Adipose tissue (tissue), 3 donors: ENCODE results near the gene COPS7A. TPM values are rescaled to one million over a fixed set of nuclear protein-coding genes. Genes with fewer than 3 reads are reported as not detected.

Experiments used
- H3K27ac ChIP-seq: one replicate; pipeline ENCODE4 v1.5.1; 2013; ENCODE audit warnings: low read depth, low read length
- WGBS, 3 donors: extraction: QIAGEN DNeasy Blood & Tissue Kit; methylation state at CpG; one replicate each; pipeline ENCODE4 v1.1.7; 2013; 5-methylcytosine and 5-hydroxymethylcytosine counted together
- polyA plus RNA-seq, 3 donors: library from polyadenylated mRNA; stranded (reverse); fragments of 200-250 nt; gene quantifications; one replicate each; pipeline ENCODE4 v1.2.3, GENCODE V29; 2013
- donor health status: healthy with polysubstance abuse.
- donor health status: Bipolar disorder and iron deficiency.
- donor health status: healthy.

The COPS7A gene
- polyA plus RNA-seq, 3 donors, result 33.5 to 71.9 (median 66.1) TPM

DNA sequence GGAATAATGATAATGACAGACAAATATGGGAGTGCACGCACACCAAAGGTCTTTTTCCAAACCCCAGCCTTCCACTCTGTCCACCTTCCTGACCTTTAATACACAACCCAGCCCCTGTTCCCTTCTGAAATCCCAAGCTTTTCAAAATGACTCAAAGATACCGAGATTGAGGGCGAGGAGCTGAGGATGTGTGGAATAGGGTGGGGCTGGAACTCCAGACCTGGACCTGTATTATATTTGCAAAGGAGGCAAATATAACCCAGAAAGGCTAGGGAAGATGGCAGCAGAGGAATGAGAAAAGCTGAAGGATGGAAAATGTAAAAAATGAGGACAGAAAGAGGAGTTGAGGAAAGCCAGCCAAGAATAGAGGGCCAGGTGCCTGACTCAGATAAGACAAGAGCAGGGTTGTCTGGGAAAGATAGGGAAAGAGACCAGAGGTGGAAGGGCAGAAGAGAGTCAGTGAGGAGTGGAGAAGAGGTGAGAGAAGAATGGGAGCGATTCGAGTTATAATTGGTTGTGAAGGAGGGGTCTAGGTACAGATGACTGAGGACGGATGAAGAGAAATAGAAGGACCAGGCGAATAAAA lies 41.3 kb downstream of the COPS7A start:
- peak overlapping the region; percentile 65 for H3K27ac ChIP-seq
- WGBS, 3 donors, result 34 to 36% (median 34%) methylated on average over 7 of the region's 7 CpGs

DNA sequence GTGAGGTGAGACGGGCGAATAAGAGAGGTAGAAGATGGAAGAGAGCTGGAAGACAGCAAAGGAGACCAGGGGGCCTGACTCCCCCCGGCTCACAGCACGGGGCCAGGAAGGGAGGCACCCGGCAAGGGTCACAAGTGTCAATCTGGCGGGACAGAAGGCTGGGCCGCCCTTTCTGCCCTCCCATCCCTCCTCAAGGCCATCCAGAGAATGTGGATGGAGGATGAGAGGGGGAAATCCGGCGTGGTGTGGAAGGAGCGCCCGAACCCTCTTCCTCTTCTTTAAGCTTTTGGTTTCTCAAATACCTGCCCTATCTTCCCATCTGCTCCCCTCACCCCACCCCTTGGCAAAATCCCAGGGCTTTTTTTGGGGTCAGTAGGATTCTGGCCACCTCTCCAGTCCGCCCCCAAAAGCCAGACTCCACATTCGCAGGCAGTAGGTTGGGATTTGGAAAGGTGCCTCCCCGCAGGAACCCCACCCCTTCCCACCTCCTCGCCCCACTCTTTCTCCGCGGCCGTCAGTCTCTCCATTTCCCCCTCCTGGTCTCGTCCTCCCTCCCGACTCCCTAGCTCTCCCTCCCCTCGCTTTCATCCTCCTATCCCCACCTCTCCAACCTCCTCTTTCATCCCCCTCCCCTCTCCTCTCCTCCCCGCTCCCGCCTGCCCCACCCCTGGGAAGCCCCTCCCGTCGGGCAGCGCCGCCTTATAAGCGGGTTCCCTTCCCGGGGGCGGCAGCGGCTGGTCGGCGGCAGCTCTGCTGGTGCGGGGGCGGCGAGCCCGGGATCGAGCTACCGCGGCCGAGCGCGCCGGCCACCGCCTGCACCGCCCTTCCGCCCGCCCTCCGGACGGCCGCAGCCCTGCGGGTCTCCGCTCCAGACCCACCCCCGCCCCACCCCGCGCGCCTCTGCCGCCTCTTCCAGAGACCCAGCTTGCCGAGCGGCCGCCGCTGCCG lies 42.1 kb downstream of the COPS7A start, which contains the start of gene PTMS:
Gene PTMS (plus strand): TSS at position 730 of the 948 bp plus-strand sequence. CDS start 343 bp downstream, outside the sequence.
- 3 to 4% (median 4%) methylated on average over 38 to 63 of the region's 63 CpGs for WGBS, 3 donors
- peak within 1 kb of the TSS; percentile 65 for H3K27ac ChIP-seq

DNA sequence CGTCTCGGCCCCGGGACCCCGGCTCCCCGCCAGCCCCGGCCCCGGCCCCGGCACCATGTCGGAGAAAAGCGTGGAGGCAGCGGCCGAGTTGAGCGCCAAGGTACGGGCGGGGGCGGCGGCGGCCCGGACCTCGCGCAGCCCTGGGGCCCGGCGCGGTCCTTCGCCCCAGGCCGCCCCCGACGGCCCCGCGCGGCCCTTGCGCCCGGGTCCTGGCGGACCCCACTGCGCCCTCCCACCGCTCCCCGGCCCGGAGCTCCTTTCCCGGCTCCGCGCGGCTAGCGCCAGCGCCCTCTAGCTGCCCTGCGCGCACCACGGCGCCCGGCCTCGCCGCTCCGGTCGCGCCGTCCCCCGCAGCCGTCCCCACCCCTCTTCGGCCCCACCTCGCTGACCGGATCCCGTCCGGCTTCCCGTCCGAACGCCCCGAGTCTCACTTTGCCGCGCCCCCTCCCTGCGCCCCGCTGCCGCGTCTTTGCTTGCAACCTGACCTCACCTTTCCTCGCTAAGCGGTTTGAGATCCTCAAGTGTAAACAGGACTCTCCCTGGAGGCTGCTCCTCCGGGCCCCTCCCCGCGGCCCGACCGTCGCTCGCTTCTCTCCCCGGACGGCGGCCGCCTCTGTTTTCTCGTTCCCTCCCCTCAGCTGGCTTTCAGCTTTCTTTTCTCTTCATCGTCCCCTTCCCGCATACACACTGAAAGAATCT lies 43.0 kb downstream of the COPS7A start:
- H3K27ac ChIP-seq, result peak overlapping the region; percentile 56
- WGBS, 3 donors, result 1% methylated on average over 56 to 86 of the region's 88 CpGs

- 19 to 21% (median 20%) methylated on average over 36 to 44 of the region's 44 CpGs for WGBS, 3 donors
- H3K27ac ChIP-seq, result no peak overlapping the region
Measured at GRCh38 chr12:6767353-6768319, 43.8 kb downstream of the COPS7A start.

GRCh38 chr12:6768437-6768914 lies 44.6 kb downstream of the COPS7A start:
- no peak overlapping the region for H3K27ac ChIP-seq
- WGBS, 3 donors, result 42 to 51% (median 48%) methylated on average over 6 of the region's 6 CpGs

DNA sequence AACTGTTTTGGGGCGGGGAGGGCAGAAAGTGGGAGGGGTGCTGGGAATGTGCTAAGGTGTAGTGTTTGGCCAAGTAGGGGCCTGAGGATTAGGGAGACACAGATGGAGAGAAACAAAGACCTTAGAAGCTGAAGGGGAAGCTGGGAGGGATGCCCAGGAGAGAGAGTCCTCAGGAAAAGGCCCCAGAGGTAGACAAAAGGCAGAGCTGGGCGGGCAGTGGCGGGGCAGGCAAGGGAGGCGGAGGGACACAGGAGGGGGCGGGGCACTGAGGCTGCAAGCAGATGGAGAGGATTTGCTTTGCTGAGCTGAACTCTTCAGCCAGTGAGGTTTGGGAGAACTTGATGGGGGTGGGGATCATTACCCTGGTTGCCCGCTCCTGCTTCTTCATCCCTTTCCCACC lies 45.1 kb downstream of the COPS7A start:
- H3K27ac ChIP-seq, result no peak overlapping the region
- 52 to 70% (median 60%) methylated on average over 4 to 6 of the region's 6 CpGs for WGBS, 3 donors

DNA sequence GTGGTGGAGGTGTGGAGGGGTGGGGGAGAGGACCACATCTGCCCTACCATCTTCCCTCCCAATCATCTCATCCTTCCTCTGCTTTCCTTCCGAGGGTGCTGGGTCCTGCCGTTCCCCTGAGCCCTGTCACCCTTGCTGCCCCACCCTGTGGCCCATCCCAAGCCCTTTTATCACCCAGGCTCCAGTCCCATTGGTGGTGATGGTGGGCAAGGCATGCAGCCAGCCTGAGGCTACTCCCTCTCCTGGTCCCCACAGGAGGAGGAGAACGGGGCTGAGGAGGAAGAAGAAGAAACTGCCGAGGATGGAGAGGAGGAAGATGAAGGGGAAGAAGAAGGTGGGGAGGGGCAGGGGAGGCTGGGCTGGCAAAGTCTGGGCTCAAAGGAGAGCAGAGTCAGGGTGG lies 45.8 kb downstream of the COPS7A start:
- WGBS, 3 donors, result 47 to 85% (median 70%) methylated on average over 3 to 4 of the region's 4 CpGs

GRCh38 chr12:6770094-6770493 lies 46.2 kb downstream of the COPS7A start:
- WGBS, 3 donors, result 81 to 94% (median 83%) methylated on average over 10 to 12 of the region's 12 CpGs
- no peak overlapping the region for H3K27ac ChIP-seq

More for the DNA sequence above, 45.8 kb downstream of the COPS7A start:
- no peak overlapping the region for H3K27ac ChIP-seq

GRCh38 chr12:6770600-6770999 lies 46.8 kb downstream of the COPS7A start:
- WGBS, 3 donors, result 85 to 94% (median 89%) methylated on average over 10 of the region's 10 CpGs

GRCh38 chr12:6771091-6771495 lies 47.2 kb downstream of the COPS7A start:
- WGBS, 3 donors, result 76 to 93% (median 90%) methylated on average over 4 of the region's 4 CpGs
- H3K27ac ChIP-seq, result no peak overlapping the region

More at GRCh38 chr12:6770600-6770999, 46.8 kb downstream of the COPS7A start:
- H3K27ac ChIP-seq, result no peak overlapping the region

GRCh38 chr12:6771509-6772330 lies 47.9 kb downstream of the COPS7A start:
- 68 to 77% (median 69%) methylated on average over 12 of the region's 12 CpGs for WGBS, 3 donors
- no peak overlapping the region for H3K27ac ChIP-seq

- H3K27ac ChIP-seq, result no peak within 1 kb of the TSS
- 30 to 59% (median 37%) methylated on average over 10 to 15 of the region's 15 CpGs for WGBS, 3 donors
Measured at GRCh38 chr12:6772331-6772695, 48.5 kb downstream of the COPS7A start, which contains the start of gene LAG3. LAG3 (plus strand) TSS chr12:6772520; CDS start chr12:6772853, 333 bp downstream.

GRCh38 chr12:6772726-6773589 lies 49.1 kb downstream of the COPS7A start:
- H3K27ac ChIP-seq, result no peak overlapping the region
- 61 to 72% (median 71%) methylated on average over 21 of the region's 21 CpGs for WGBS, 3 donors

DNA sequence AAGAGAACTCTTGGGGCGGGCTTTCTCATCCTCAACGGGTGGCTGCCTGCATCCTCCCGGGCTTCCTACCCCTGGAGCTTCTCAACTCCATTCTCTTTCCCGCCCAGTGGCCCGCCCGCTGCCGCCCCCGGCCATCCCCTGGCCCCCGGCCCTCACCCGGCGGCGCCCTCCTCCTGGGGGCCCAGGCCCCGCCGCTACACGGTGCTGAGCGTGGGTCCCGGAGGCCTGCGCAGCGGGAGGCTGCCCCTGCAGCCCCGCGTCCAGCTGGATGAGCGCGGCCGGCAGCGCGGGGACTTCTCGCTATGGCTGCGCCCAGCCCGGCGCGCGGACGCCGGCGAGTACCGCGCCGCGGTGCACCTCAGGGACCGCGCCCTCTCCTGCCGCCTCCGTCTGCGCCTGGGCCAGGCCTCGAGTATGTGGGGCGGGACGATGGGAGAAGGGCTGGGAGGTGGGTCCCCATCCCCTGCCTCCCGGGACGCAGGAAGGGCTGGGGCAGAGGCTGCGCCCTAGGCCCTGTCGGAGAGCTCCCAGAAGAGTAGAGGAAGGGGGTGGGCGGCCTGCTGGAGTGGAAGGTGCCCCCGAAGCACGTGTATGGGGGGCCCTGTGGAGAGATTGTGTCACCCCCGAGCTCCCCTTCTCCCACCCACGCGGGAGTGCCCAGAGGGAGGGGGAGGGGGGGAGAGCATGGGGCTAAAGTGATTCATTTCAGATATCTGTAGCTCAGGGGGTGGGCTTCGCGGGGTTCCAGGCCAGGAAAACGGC lies 49.9 kb downstream of the COPS7A start:
- WGBS, 3 donors, result 30 to 40% (median 39%) methylated on average over 52 to 60 of the region's 60 CpGs

DNA sequence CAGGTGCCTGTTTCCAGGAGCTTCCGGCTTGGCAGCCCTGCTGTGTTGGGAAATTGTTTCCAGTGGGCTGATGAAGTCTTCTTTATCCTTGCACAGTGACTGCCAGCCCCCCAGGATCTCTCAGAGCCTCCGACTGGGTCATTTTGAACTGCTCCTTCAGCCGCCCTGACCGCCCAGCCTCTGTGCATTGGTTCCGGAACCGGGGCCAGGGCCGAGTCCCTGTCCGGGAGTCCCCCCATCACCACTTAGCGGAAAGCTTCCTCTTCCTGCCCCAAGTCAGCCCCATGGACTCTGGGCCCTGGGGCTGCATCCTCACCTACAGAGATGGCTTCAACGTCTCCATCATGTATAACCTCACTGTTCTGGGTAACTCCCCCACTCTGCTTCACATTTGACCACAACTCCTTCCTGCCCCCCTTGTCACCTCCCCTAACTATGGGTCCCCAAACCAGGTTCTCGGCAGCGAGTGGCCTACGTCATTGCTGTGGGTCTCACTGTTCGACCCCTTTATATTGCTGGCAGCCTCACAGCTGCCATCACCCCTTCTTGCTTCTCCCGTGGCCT lies 50.7 kb downstream of the COPS7A start:
- no peak overlapping the region for H3K27ac ChIP-seq
- WGBS, 3 donors, result 69 to 86% (median 79%) methylated on average over 15 of the region's 15 CpGs

More for the DNA sequence above, 49.9 kb downstream of the COPS7A start:
- H3K27ac ChIP-seq, result no peak overlapping the region
